Adrenal gland (tissue), 12 donors: ENCODE results near the gene DSTYK. TPM values are rescaled to one million over a fixed set of nuclear protein-coding genes. Genes with fewer than 3 reads are reported as not detected.

ENCODE experiments used
- DNase-seq, 7 donors: peaks; one replicate each; pipeline ENCODE4 v3.0.0-alpha.2; 2019 to 2020
- H3K27ac ChIP-seq, 5 donors: fragments of 200-600 bp; sonication (generic) in 4 of 5; 1 replicate in 3 of 5; 2 replicates in 2 of 5; pipeline versions ENCODE4 v1.5.1 to v1.8.0; 2016 to 2020; ENCODE audit warnings: mild to moderate bottlenecking in 1 of 5
- H3K27me3 ChIP-seq: fragments of 200-600 bp; 2 replicates; pipeline ENCODE4 v1.8.0; 2021
- H3K36me3 ChIP-seq, 2 donors: fragments of 200-600 bp; replicated peaks in 1 of 2; 1 replicate in 1 of 2; 2 replicates in 1 of 2; pipeline versions ENCODE4 v1.5.1 to v1.8.0; 2018 to 2022
- H3K4me1 ChIP-seq, 2 donors: fragments of 200-600 bp; replicated peaks in 1 of 2; 1 replicate in 1 of 2; 2 replicates in 1 of 2; pipeline versions ENCODE4 v1.5.1 to v1.8.0; 2018 to 2021
- H3K4me3 ChIP-seq, 4 donors: fragments of 200-600 bp; sonication (generic) in 3 of 4; one replicate each; pipeline ENCODE4 v1.5.1; 2016 to 2018
- H3K9me3 ChIP-seq, 3 donors: fragments of 200-600 bp; sonication (generic) in 1 of 3; replicated peaks in 1 of 3; 1 replicate in 2 of 3; 2 replicates in 1 of 3; pipeline versions ENCODE4 v1.5.1 to v1.8.0; 2016 to 2021
- CTCF ChIP-seq, 6 experiments: fragments of 450-650 bp in 4 of 6; fragments of 200-600 bp in 2 of 6; sonication (generic) in 1 of 6; IDR thresholded peaks; 1 replicate in 5 of 6; 2 replicates in 1 of 6; pipeline versions ENCODE4 v1.5.1 to v1.8.0; 2016 to 2021; ENCODE audit warnings: antibody characterized with exemption in 6 of 6, mild to moderate bottlenecking in 2 of 6, moderate library complexity in 1 of 6
- POLR2A ChIP-seq, 2 donors: fragments of 450-650 bp; IDR thresholded peaks; one replicate each; pipeline ENCODE4 v1.6.1; 2017; ENCODE audit warnings: antibody characterized with exemption in 2 of 2, mild to moderate bottlenecking in 2 of 2, moderate library complexity in 1 of 2
- WGBS, 4 donors: extraction: QIAGEN DNeasy Blood & Tissue Kit in 2 of 4; methylation state at CpG; one replicate each; pipeline versions ENCODE4 v1.1.5 to v1.1.7; 2013 to 2017; 5-methylcytosine and 5-hydroxymethylcytosine counted together
- intact Hi-C, 2 donors: fragments of 100-400 bp; cut with DNase I; formaldehyde crosslinking; loops; one replicate each; pipeline versions ENCODE4 v1.14.1 to v1.15.0; 2022 to 2023
- polyA plus RNA-seq, 3 donors: library from polyadenylated mRNA; stranded (reverse); fragments of 200-250 nt in 2 of 3; fragments of 350-450 nt in 1 of 3; fragmentation: Illumina TruSeq in 1 of 3; extraction: RNeasy Lipid Tissue Mini Kit (QIAGEN cat#74804) in 1 of 3; gene quantifications; one replicate each; pipeline ENCODE4 v1.2.3, GENCODE V29; 2013 to 2014
- total RNA-seq, 9 donors: library from RNA; depleted of rRNA in 4 of 9; stranded (reverse); fragments of >200 nt in 4 of 9; fragments of 120-200 nt in 1 of 9; fragmentation: NEBNext Ultra II Directional in 1 of 9; extraction: Animal tissue kit (Norgen Biotek cat#: 25700) in 1 of 9; gene quantifications; one replicate each; pipeline versions ENCODE4 v1.1.0 to v1.2.4, GENCODE V29; 2013 to 2023
- donor health status: healthy with polysubstance abuse.
- donor health status: Bipolar disorder and iron deficiency.
- donor health status: DM: yes; HTN: yes; CAD: no.
- donor health status: DM: no; HTN: no; CAD: no.
- donor health status: DM: no; HTN: no; CAD: no.
- donor health status: DM: yes; HTN: yes; CAD: no.

Gene DSTYK
- total and polyA plus RNA-seq, 12 donors: 4.4 to 22.9 (median 16.1) TPM

- no peak overlapping the region for H3K4me3 ChIP-seq
These were observed 44.7 kb upstream of the DSTYK start for GRCh38 chr1:205255941-205256780.

GRCh38 chr1:205251576-205251975, 40.1 kb upstream of the DSTYK start:
- H3K27me3 ChIP-seq: no peaks in the 10 kb centered on the region
- intact Hi-C loops: loop anchor here in 1 of 2 donors (10.0 kb wide), 1 partner anchor 257 kb away; no protein-coding TSS in a partner anchor
- TF ChIP-seq CTCF (IDR thresholded peaks at IDR 0.05): no peak
- no peak for TF ChIP-seq POLR2A (IDR thresholded peaks at IDR 0.05)
- H3K27ac ChIP-seq: no peak overlapping the region
- H3K4me3 ChIP-seq: no peak overlapping the region
- H3K36me3 ChIP-seq: no peaks in the 10 kb centered on the region
- no peaks in the 10 kb centered on the region for H3K9me3 ChIP-seq
- WGBS, 4 donors: 72 to 93% (median 87%) methylated on average over 5 of the region's 5 CpGs
- H3K4me1 ChIP-seq: peaks cover 17 to 29% of the 10 kb centered on the region in 2 donors
- DNase-seq: no peak

More at GRCh38 chr1:205255941-205256780, 44.7 kb upstream of the DSTYK start:
- intact Hi-C loops: loop anchor here (5.0 to 10.0 kb wide), 3 partner anchors 129 to 279 kb away; no protein-coding TSS in a partner anchor
- H3K36me3 ChIP-seq: no peaks in the 10 kb centered on the region
- peaks cover 9 to 22% of the 10 kb centered on the region in 2 donors for H3K4me1 ChIP-seq
- peak overlapping the region in 2 of 5 donors; percentile 2 to 10 for H3K27ac ChIP-seq
- no peaks in the 10 kb centered on the region for H3K27me3 ChIP-seq
- H3K9me3 ChIP-seq: no peaks in the 10 kb centered on the region
- DNase-seq: peak; percentile 90 to 98 (median 95)
- 7 to 33% (median 32%) methylated on average over 4 to 8 of the region's 8 CpGs for WGBS, 4 donors
- TF ChIP-seq CTCF (IDR thresholded peaks at IDR 0.05) (peak; percentile 96 to 100 (median 99)), POLR2A (IDR thresholded peaks at IDR 0.05) (no peak)

GRCh38 chr1:205250699-205251098, 39.2 kb upstream of the DSTYK start:
- Histone ChIP-seq H3K4me3 (no peak overlapping the region), H3K9me3 (no peaks in the 10 kb centered on the region), H3K27ac (peak overlapping the region in 2 of 5 donors; percentile 11 to 78), H3K36me3 (no peaks in the 10 kb centered on the region), H3K27me3 (no peaks in the 10 kb centered on the region), H3K4me1 (peaks cover 17 to 21% of the 10 kb centered on the region in 2 donors)
- no peak for TF ChIP-seq CTCF (IDR thresholded peaks at IDR 0.05)
- TF ChIP-seq POLR2A (IDR thresholded peaks at IDR 0.05): no peak
- WGBS, 4 donors: 65 to 94% (median 71%) methylated on average over 3 to 6 of the region's 6 CpGs
- DNase-seq: no peak
- intact Hi-C loops: loop anchor here in 1 of 2 donors (10.0 kb wide), 1 partner anchor 256 kb away; no protein-coding TSS in a partner anchor

DNA sequence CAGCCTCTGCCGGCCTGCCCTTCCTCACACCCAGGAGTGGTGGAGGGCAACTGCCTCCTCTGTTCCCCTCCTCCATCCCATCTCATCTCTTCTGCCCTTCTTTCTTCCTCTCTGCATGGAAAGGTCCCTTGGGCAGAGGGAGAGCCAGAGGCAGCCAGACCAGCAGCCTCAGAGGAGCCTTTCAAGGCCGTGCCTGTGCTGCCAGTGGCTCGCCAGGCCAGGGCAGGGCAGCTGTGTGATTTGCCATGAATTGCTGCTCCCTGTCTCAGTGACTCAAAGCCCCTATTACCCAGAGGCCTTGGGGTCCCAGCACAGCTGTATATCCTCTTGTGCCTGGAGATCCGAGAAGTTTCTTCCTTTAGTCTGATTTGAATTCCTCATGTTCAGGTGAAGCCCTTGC, 38.1 kb upstream of the DSTYK start:
- peak in 6 of 7 donors; percentile 65 to 79 (median 74) for DNase-seq
- intact Hi-C loops: loop anchor here (10.0 kb wide), 2 partner anchors 115 to 255 kb away; no protein-coding TSS in a partner anchor
- no peaks in the 10 kb centered on the region for H3K36me3 ChIP-seq
- 32 to 42% (median 37%) methylated on average over 3 to 4 of the region's 4 CpGs for whole genome bisulfite sequencing, 4 donors
- no peaks in the 10 kb centered on the region for H3K27me3 ChIP-seq
- H3K9me3 ChIP-seq: no peaks in the 10 kb centered on the region
- peaks cover 17 to 21% of the 10 kb centered on the region in 2 donors for H3K4me1 ChIP-seq
- no peak overlapping the region for H3K4me3 ChIP-seq
- H3K27ac ChIP-seq: peak overlapping the region; percentile 43 to 88 (median 71)
- TF ChIP-seq CTCF (IDR thresholded peaks at IDR 0.05) (no peak), POLR2A (IDR thresholded peaks at IDR 0.05) (peak in 1 of 2 donors; percentile 9)
